Parathyroid adenoma (tissue), 2 donors: Measurements from ENCODE around the gene ALDH1L1.

Source experiments
- H2AFZ ChIP-seq: fragments of 300-600 bp; sonication (generic); one replicate; pipeline ENCODE4 v1.7.0; 2017; ENCODE audit warnings: antibody characterized with exemption, mild to moderate bottlenecking
- H3K27ac ChIP-seq: fragments of 300-600 bp; sonication (generic); one replicate; pipeline ENCODE4 v1.7.0; 2017
- H3K27me3 ChIP-seq: fragments of 300-600 bp; sonication (generic); one replicate; pipeline ENCODE4 v1.7.0; 2017; ENCODE audit warnings: low read length; ENCODE audit not compliant: control insufficient read depth, insufficient read depth
- H3K36me3 ChIP-seq: fragments of 300-600 bp; sonication (generic); one replicate; pipeline ENCODE4 v1.7.0; 2017; ENCODE audit warnings: low read length; ENCODE audit not compliant: control insufficient read depth, insufficient read depth
- H3K4me1 ChIP-seq: fragments of 300-600 bp; sonication (generic); one replicate; pipeline ENCODE4 v1.7.0; 2017; ENCODE audit warnings: control low read depth
- H3K4me2 ChIP-seq: fragments of 300-600 bp; sonication (generic); one replicate; pipeline ENCODE4 v1.7.0; 2017; ENCODE audit warnings: low read length
- H3K4me3 ChIP-seq: fragments of 300-600 bp; sonication (generic); one replicate; pipeline ENCODE4 v1.7.0; 2017; ENCODE audit warnings: low read depth, low read length
- H3K79me2 ChIP-seq: fragments of 300-600 bp; sonication (generic); one replicate; pipeline ENCODE4 v1.7.0; 2017; ENCODE audit warnings: control low read depth
- H3K9ac ChIP-seq: fragments of 300-600 bp; sonication (generic); one replicate; pipeline ENCODE4 v1.7.0; 2017; ENCODE audit warnings: mild to moderate bottlenecking
- H3K9me3 ChIP-seq: fragments of 300-600 bp; sonication (generic); one replicate; pipeline ENCODE4 v1.7.0; 2017; ENCODE audit warnings: low read length; ENCODE audit not compliant: control insufficient read depth
- TF ChIP-seq, protein P1 (sequence below): fragments of 300-600 bp; sonication (generic); IDR thresholded peaks from one replicate; pipeline ENCODE4 v1.7.0; 2017; ENCODE audit warnings: antibody characterized with exemption, mild to moderate bottlenecking
- donor health status: primary hyperparathyroidism.

Gene ALDH1L1

DNA sequence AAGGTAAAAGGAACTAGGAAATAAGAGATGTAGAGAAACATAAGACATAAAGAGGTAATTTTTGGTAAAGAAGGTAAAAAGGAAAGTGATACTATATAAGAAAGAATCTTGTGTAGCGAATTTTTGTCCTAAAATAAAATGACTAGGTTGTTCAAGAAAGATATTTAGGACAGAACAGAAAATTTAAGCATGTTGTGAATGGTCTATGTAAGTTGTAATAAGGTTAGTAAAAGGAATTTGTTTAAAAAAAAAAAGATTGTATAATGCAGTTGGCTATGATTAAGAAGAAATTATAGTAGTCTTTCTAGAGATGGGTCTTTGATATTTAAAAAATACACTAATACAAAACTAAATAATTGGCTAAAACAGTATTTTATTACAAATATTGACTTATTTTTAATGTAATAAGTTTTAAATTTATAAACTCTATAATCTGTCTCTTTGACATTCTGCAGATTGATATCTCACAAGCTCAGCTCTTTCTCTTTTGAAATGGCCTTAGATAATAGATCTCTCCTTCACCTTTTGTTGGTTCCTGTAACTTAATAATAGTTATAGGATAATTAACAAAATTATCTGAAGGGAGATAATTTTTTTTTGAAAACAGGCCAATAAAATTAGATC, 92.7 kb downstream of the ALDH1L1 start:
- Histone ChIP-seq H3K4me2 (no peak overlapping the region), H3K36me3 (no peaks in the 10 kb centered on the region), H2AFZ (no peak overlapping the region), H3K9ac (no peak overlapping the region), H3K4me3 (no peak overlapping the region), H3K9me3 (no peaks in the 10 kb centered on the region), H3K4me1 (peaks cover 2% of the 10 kb centered on the region), H3K79me2 (no peaks in the 10 kb centered on the region), H3K27ac (no peak overlapping the region), H3K27me3 (no peaks in the 10 kb centered on the region)
- TF ChIP-seq, protein P1, sequence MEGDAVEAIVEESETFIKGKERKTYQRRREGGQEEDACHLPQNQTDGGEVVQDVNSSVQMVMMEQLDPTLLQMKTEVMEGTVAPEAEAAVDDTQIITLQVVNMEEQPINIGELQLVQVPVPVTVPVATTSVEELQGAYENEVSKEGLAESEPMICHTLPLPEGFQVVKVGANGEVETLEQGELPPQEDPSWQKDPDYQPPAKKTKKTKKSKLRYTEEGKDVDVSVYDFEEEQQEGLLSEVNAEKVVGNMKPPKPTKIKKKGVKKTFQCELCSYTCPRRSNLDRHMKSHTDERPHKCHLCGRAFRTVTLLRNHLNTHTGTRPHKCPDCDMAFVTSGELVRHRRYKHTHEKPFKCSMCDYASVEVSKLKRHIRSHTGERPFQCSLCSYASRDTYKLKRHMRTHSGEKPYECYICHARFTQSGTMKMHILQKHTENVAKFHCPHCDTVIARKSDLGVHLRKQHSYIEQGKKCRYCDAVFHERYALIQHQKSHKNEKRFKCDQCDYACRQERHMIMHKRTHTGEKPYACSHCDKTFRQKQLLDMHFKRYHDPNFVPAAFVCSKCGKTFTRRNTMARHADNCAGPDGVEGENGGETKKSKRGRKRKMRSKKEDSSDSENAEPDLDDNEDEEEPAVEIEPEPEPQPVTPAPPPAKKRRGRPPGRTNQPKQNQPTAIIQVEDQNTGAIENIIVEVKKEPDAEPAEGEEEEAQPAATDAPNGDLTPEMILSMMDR: no peak

GRCh38 chr3:126085841-126086240, 94.5 kb downstream of the ALDH1L1 start:
- Histone ChIP-seq H3K9me3 (no peaks in the 10 kb centered on the region), H3K27ac (no peak overlapping the region), H3K79me2 (no peaks in the 10 kb centered on the region), H3K4me2 (no peak overlapping the region), H3K27me3 (no peaks in the 10 kb centered on the region), H3K36me3 (no peaks in the 10 kb centered on the region), H3K4me3 (no peak overlapping the region), H3K4me1 (peaks cover 2% of the 10 kb centered on the region), H2AFZ (no peak overlapping the region), H3K9ac (no peak overlapping the region)
- TF ChIP-seq, protein P1: no peak

DNA sequence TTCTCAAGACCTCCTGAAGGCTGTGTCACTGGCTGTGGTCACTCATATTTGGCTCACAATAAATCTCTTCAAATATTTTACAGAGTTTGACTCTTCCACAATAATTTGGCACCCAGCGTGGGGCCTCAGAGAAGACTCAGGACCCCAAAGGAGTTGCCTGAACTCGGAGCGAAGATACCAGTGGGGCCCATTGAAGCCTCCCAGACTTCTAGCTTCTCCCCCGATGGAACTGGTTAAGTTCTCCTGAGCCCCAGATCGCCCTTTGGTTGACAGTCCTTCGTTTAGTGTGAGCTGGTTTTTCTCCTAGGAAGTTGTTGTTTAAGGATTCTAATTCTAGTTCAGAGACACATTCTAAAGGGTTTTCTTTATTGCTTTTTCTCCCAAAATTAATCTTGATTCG, 95.1 kb downstream of the ALDH1L1 start:
- H3K9ac ChIP-seq: no peak overlapping the region
- no peak overlapping the region for H3K27ac ChIP-seq
- H3K36me3 ChIP-seq: no peaks in the 10 kb centered on the region
- H3K27me3 ChIP-seq: no peaks in the 10 kb centered on the region
- H3K79me2 ChIP-seq: no peaks in the 10 kb centered on the region
- TF ChIP-seq, protein P1: no peak
- no peaks in the 10 kb centered on the region for H3K9me3 ChIP-seq
- peak overlapping the region; percentile 89 for H2AFZ ChIP-seq
- peaks cover 2% of the 10 kb centered on the region for H3K4me1 ChIP-seq
- H3K4me3 ChIP-seq: no peak overlapping the region
- H3K4me2 ChIP-seq: no peak overlapping the region

- H2AFZ ChIP-seq: peak overlapping the region; percentile 89
- TF ChIP-seq, protein P1: no peak
- H3K9ac ChIP-seq: no peak overlapping the region
- no peaks in the 10 kb centered on the region for H3K27me3 ChIP-seq
- H3K4me2 ChIP-seq: peak overlapping the region; percentile 91
- no peaks in the 10 kb centered on the region for H3K36me3 ChIP-seq
- peak overlapping the region; percentile 72 for H3K4me3 ChIP-seq
- H3K27ac ChIP-seq: peak overlapping the region; percentile 72
- H3K4me1 ChIP-seq: peaks cover 2% of the 10 kb centered on the region
- no peaks in the 10 kb centered on the region for H3K79me2 ChIP-seq
- no peaks in the 10 kb centered on the region for H3K9me3 ChIP-seq
Observed at GRCh38 chr3:126084768-126085180, 95.6 kb downstream of the ALDH1L1 start.
